Endothelial cell of umbilical vein (primary cell): ENCODE results near the gene SMURF1.

ENCODE experiments used
- EZH2 ChIP-seq: IDR thresholded peaks from 2 replicates; pipeline ENCODE4 v1.6.1; 2012; ENCODE audit warnings: borderline replicate concordance, low read depth, mild to moderate bottlenecking, moderate library complexity, low read length, inconsistent platforms; ENCODE audit not compliant: severe bottlenecking
- GATA2 ChIP-seq: IDR thresholded peaks from 2 replicates; pipeline ENCODE4 v1.7.0; 2011; ENCODE audit warnings: low read depth, mild to moderate bottlenecking, moderate library complexity, mixed read lengths, low read length; ENCODE audit not compliant: insufficient read length, insufficient read depth
- JUN ChIP-seq: IDR thresholded peaks from 2 replicates; pipeline ENCODE4 v1.6.1; 2011; ENCODE audit warnings: borderline replicate concordance, low read depth; ENCODE audit not compliant: insufficient read length, insufficient read depth
- POLR2AphosphoS5 ChIP-seq: IDR thresholded peaks from 2 replicates; pipeline ENCODE4 v1.6.1; 2012; ENCODE audit warnings: low read depth, mild to moderate bottlenecking, control low read depth, low read length, moderate library complexity; ENCODE audit not compliant: insufficient read depth
- TF ChIP-seq, protein P1 (sequence below), 2 donors: IDR thresholded peaks; 1 replicate in 1 of 2; 2 replicates in 1 of 2; pipeline ENCODE4 v1.5.1; 2011; ENCODE audit warnings: low read length in 2 of 2, mild to moderate bottlenecking in 2 of 2, moderate library complexity in 2 of 2, control low read depth in 1 of 2, inconsistent platforms in 1 of 2, low read depth in 1 of 2; ENCODE audit not compliant: insufficient read depth in 1 of 2; ENCODE audit errors: extremely low read depth in 1 of 2

DNA sequence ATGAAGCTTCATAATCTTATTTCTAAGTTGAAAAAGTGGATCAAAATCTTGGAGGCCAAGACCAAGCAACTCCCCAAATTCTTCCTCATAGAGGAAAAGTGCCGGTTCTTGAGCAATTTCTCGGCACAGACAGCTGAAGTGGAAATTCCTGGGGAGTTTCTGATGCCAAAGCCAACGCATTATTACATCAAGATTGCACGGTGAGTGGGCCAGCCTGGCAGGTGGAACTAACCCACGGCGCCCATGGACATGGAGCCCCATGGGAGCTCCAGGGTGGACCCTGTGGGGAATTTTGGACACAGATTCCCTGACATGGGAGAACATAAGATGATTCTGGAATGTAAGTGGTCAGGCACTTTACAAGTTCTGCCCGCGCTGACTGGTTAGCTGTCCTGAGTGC is 139.7 kb downstream of the SMURF1 start:
- TF ChIP-seq JUN (no peak), POLR2AphosphoS5 (no peak), GATA2 (no peak), EZH2 (no peak)
- TF ChIP-seq, protein P1, sequence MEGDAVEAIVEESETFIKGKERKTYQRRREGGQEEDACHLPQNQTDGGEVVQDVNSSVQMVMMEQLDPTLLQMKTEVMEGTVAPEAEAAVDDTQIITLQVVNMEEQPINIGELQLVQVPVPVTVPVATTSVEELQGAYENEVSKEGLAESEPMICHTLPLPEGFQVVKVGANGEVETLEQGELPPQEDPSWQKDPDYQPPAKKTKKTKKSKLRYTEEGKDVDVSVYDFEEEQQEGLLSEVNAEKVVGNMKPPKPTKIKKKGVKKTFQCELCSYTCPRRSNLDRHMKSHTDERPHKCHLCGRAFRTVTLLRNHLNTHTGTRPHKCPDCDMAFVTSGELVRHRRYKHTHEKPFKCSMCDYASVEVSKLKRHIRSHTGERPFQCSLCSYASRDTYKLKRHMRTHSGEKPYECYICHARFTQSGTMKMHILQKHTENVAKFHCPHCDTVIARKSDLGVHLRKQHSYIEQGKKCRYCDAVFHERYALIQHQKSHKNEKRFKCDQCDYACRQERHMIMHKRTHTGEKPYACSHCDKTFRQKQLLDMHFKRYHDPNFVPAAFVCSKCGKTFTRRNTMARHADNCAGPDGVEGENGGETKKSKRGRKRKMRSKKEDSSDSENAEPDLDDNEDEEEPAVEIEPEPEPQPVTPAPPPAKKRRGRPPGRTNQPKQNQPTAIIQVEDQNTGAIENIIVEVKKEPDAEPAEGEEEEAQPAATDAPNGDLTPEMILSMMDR (IDR thresholded peaks at IDR 0.05; ENCODE audit: extremely low read depth in 1 of 2, insufficient read depth in 1 of 2, low read depth in 1 of 2, low read length in 2 of 2): no peak
